Mucosa of rectum (tissue), 2 donors: ENCODE data around the gene ARHGEF4.

Source experiments
- H3K27ac ChIP-seq, 2 donors: one replicate each; pipeline ENCODE4 v1.7.0; 2013; ENCODE audit warnings: inconsistent platforms in 2 of 2, low read depth in 2 of 2, low read length in 2 of 2
- H3K27me3 ChIP-seq, 2 donors: one replicate each; pipeline ENCODE4 v1.7.0; 2013; ENCODE audit warnings: low read length in 2 of 2; ENCODE audit not compliant: control insufficient read depth in 2 of 2, insufficient read depth in 2 of 2
- H3K36me3 ChIP-seq, 2 donors: one replicate each; pipeline ENCODE4 v1.7.0; 2013; ENCODE audit warnings: low read length in 2 of 2; ENCODE audit not compliant: control insufficient read depth in 2 of 2, insufficient read depth in 2 of 2
- H3K4me1 ChIP-seq, 2 donors: one replicate each; pipeline ENCODE4 v1.7.0; 2013; ENCODE audit warnings: low read length in 2 of 2, mild to moderate bottlenecking in 1 of 2; ENCODE audit not compliant: control insufficient read depth in 2 of 2, insufficient read depth in 2 of 2
- H3K4me3 ChIP-seq, 2 donors: one replicate each; pipeline ENCODE4 v1.7.0; 2013; ENCODE audit warnings: low read length in 2 of 2
- H3K9ac ChIP-seq, 2 donors: one replicate each; pipeline ENCODE4 v1.7.0; 2013; ENCODE audit warnings: low read length in 2 of 2, low read depth in 1 of 2, mild to moderate bottlenecking in 1 of 2
- H3K9me3 ChIP-seq, 2 donors: one replicate each; pipeline ENCODE4 v1.7.0; 2013; ENCODE audit warnings: low read length in 2 of 2; ENCODE audit not compliant: control insufficient read depth in 2 of 2
- donor health status: healthy.
- donor health status: Normal muscosa, but diverticular disease.

Gene ARHGEF4, protein sequence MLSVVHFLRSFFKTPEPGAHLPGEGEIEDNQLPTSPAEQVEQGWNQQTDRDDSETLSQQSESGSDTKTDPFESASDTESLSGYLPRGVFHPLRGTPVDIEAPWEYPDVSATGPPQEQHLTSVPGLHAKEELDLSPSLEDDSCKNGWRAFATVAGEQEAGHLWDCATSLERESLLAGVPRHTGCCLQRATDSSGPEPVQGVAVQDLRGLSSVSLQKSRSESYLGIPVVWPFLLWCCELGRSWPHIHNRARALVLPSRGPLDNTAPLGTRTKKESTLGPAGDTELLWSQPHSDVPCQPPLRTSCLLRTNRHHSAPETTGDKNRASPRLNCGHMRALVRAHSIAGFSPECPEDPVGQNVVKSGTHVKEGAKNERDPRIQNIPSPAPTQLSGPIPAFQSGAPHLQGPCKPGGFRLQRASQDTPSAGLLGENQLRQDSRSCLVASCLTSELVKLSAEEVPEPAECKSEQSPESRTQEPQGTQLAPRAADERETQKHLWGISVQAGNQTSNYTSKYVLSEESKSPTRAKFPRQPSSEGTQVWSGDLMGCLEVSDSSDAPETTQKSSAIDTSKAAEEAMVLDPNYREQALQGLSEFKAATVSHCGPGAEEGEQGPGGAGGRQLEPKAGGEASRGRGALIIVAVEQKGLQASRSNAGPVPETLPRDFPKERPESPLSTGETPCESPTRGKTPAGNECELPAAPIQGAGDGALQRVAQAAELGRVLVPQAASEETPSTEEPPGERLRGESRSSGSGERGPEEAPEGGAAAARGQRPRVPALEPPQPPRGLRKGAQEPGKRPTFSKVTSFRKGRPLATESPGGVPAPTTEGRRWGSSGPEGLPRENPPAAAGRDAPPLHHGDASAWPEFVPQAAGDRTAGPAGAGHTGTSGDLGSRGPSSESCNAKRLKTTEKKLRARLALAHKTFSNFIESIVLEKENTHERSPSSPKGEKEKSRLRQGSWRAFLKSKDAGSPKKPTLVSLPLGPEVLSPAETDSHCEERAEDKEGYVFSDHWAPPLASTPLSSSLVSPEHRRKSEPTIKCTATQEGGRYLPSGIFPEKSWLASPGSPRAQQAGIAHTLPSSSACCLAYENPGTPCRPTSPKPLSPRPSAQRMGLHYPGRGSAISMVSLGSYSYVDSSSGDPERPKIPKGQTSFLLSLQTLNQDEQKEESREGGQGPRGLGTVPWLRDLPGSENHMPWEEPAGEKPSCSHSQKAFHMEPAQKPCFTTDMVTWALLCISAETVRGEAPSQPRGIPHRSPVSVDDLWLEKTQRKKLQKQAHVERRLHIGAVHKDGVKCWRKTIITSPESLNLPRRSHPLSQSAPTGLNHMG (N-terminal part only)

DNA sequence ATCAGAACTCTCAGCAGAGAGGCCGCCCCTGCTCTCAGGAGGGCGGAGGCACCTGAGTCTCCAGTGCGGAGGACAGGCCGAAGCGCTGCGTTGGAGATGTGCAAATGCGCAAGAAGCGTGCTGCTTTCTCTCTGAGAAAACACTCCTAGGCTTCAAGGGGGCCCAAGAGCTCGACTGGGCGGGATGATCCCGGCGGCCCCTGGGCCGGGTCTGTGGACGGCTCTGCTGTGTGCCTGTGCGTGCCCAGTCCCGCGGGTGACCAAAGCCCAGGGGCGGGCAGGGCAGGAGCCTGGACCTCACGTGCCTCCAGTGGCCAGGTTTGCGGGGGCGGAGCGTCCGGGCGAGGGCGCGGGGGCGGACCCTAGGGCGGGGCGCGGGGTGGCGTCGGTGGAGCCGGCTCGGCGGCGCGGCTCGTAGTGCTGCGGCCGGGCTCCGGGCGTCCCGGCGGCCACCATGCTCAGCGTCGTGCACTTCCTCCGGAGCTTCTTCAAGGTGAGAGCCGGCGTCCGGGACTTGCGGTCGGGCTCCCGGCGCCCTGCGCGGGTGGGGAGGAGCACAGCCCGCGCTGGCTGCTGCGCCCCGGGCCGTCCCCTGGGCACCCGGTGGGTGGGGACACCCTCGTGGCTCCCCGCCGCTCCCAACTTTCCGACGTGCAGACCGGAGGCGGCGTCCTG is at the start of gene ARHGEF4:
TSS of gene ARHGEF4 (plus strand) at position 414 of the 674 bp plus-strand sequence. CDS start at position 454, 40 bp downstream.
- Histone ChIP-seq H3K4me1 (peaks cover 0 to 2% of the 10 kb centered on the region in 2 donors), H3K27me3 (peaks cover 17 to 21% of the 10 kb centered on the region in 2 donors), H3K36me3 (no peaks in the 10 kb centered on the region), H3K27ac (no peak within 1 kb of the TSS), H3K4me3 (peak within 1 kb of the TSS in 1 of 2 donors; percentile 46), H3K9ac (no peak within 1 kb of the TSS), H3K9me3 (no peaks in the 10 kb centered on the region)

DNA sequence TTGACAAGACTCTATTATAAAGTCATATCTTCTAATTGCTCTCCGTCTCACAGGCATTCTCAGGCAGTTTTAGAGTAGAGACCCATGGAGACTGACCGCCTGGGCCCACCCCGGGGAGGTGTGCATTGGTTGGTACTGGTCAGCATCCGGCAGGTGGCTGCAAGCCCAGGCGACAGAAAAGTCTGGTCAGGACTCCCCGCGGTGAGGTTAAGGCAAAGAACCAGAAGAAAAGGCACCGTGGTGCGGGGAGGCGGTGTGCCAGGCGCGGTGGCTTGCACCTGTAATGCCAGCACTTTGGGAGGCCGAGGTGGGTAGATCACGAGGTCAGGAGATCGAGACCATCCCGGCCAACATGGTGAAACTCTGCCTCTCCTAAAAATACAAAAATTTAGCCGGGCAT is 48.9 kb upstream of the ARHGEF4 start:
- H3K36me3 ChIP-seq, result no peaks in the 10 kb centered on the region
- H3K27me3 ChIP-seq, result no peaks in the 10 kb centered on the region
- H3K27ac ChIP-seq, result no peak overlapping the region
- peaks cover 0 to 5% of the 10 kb centered on the region in 2 donors for H3K4me1 ChIP-seq
- no peaks in the 10 kb centered on the region for H3K9me3 ChIP-seq
- no peak overlapping the region for H3K9ac ChIP-seq
- no peak overlapping the region for H3K4me3 ChIP-seq

DNA sequence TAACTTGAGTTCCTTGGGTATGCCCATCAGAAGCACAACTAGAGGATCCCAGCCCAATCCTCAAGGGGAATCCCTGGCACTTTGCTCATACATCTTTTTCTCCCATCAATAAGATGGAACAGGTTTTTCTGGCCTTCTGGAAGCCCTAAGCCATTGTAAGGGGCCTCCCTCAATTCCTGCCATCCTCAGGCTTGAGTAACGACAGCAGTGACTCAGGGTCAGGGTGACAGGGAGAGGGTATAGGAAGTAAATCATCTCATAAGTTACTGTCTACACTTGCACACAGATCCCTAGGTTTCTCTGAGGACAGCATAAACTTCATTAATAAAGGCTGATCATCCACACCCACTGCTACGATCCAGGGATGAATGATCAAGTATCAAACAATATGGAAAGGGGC is 46.4 kb upstream of the ARHGEF4 start:
- Histone ChIP-seq H3K4me1 (peaks cover 0 to 5% of the 10 kb centered on the region in 2 donors), H3K27me3 (no peaks in the 10 kb centered on the region), H3K9me3 (no peaks in the 10 kb centered on the region), H3K36me3 (no peaks in the 10 kb centered on the region), H3K9ac (no peak overlapping the region), H3K4me3 (no peak overlapping the region), H3K27ac (no peak overlapping the region)

DNA sequence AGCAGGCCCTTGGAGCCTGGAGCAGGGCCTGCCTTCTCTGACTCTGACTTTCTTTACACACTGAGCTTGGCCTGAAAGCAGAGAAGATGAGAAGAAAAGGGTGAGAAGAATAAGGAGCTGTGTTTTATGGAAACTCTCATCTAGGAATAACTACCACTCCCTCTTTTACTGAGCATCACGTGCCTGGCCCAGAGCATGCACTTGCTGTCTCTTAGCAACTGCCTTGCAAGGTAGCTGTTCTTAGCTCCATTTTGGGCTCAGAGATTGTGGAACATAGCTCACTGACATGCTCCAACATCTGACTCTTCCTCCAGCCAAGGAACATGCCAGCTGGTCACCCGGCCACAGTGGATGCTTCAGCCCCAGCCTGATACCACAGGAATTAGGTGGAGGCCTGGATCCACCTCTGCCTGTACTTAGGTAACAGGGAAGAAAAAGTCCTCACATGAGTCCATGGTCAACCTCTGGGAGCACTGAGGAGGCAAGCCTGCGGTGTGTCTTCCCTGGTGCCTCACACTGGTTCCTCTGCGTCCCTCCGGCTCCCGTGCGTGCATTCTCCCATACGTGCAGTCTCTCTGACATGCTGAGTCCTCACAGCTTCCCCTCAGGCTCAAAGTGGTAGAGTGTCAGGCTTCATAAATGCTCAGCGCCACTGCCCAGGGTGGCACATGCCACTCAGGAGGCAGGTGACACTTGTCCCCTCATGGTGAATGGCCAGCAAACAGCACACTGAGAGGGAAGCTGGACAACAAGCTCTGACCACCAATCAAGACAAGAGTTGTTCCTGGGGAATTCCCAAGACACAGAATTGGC is 45.7 kb upstream of the ARHGEF4 start:
- Histone ChIP-seq H3K4me3 (no peak overlapping the region), H3K27ac (peak overlapping the region in 1 of 2 donors; percentile 23), H3K9ac (no peak overlapping the region), H3K9me3 (no peaks in the 10 kb centered on the region), H3K4me1 (peaks cover 0 to 5% of the 10 kb centered on the region in 2 donors), H3K36me3 (no peaks in the 10 kb centered on the region), H3K27me3 (no peaks in the 10 kb centered on the region)

DNA sequence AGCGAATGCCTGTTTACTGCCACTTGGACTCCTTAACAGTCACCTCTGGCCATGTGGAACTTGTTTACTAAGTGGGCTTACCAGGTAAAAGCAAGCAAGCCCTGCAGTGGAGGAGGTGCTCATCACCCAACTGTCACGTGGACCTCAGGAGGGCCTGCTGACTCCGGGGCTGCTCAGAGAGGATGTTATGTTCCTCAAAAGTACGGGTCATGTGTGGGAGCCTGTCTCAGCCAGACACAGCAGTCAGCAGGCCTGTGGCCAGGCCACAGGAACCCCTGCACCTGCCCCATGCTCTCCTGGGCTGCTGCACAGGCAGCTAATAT is 45.1 kb upstream of the ARHGEF4 start:
- no peaks in the 10 kb centered on the region for H3K36me3 ChIP-seq
- no peak overlapping the region for H3K27ac ChIP-seq
- no peaks in the 10 kb centered on the region for H3K27me3 ChIP-seq
- H3K4me3 ChIP-seq, result no peak overlapping the region
- no peaks in the 10 kb centered on the region for H3K9me3 ChIP-seq
- H3K4me1 ChIP-seq, result peaks cover 0 to 5% of the 10 kb centered on the region in 2 donors
- no peak overlapping the region for H3K9ac ChIP-seq

DNA sequence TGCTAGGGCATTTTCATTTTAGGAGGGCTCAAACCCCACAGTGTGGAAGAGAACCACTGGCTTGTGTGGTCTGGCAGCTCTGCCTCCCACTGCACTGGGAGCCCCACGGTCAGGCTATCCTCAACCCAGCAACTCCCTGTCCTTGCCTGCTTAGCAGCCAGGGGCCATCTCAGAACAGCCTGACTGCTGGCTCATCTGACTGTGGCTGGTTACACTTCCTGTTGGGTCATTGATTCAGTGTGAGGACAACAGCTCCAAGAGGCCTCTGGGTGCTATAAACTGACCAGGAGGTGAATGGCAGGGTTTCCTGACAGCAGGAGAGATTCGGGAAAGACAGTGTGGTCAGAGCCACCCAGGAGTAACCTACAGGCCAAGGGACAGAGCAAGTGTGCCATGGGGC is 41.3 kb upstream of the ARHGEF4 start:
- Histone ChIP-seq H3K9me3 (no peaks in the 10 kb centered on the region), H3K9ac (no peak overlapping the region), H3K27me3 (peaks cover 0 to 2% of the 10 kb centered on the region in 2 donors)

DNA sequence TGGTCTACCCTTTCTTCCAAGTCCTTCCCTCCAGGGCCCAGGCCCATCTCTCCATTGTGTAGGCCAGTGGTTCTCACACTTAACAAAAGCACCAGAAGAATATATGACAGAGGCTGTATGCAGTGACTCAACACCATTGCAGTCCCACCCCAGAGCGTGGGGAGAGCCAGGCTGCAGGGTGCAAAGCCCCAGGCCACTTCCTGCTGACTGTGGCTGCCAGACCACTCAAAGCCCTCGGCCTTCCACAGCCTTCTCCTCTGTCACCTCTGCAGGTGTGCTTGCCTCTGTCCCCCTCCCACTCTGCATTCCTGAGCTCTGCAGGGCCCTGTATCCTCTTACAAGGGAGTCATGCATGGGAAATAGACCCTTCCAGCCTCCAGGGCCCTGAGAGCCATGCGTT is 40.4 kb upstream of the ARHGEF4 start:
- H3K9ac ChIP-seq, result no peak overlapping the region
- no peak overlapping the region for H3K4me3 ChIP-seq
- no peaks in the 10 kb centered on the region for H3K36me3 ChIP-seq
- no peak overlapping the region for H3K27ac ChIP-seq
- no peaks in the 10 kb centered on the region for H3K9me3 ChIP-seq
- H3K4me1 ChIP-seq, result peaks cover 4 to 5% of the 10 kb centered on the region in 2 donors
- peaks cover 0 to 2% of the 10 kb centered on the region in 2 donors for H3K27me3 ChIP-seq

More for the DNA sequence above, 41.3 kb upstream of the ARHGEF4 start:
- no peak overlapping the region for H3K27ac ChIP-seq
- H3K36me3 ChIP-seq, result no peaks in the 10 kb centered on the region
- peaks cover 5 to 8% of the 10 kb centered on the region in 2 donors for H3K4me1 ChIP-seq
- no peak overlapping the region for H3K4me3 ChIP-seq

DNA sequence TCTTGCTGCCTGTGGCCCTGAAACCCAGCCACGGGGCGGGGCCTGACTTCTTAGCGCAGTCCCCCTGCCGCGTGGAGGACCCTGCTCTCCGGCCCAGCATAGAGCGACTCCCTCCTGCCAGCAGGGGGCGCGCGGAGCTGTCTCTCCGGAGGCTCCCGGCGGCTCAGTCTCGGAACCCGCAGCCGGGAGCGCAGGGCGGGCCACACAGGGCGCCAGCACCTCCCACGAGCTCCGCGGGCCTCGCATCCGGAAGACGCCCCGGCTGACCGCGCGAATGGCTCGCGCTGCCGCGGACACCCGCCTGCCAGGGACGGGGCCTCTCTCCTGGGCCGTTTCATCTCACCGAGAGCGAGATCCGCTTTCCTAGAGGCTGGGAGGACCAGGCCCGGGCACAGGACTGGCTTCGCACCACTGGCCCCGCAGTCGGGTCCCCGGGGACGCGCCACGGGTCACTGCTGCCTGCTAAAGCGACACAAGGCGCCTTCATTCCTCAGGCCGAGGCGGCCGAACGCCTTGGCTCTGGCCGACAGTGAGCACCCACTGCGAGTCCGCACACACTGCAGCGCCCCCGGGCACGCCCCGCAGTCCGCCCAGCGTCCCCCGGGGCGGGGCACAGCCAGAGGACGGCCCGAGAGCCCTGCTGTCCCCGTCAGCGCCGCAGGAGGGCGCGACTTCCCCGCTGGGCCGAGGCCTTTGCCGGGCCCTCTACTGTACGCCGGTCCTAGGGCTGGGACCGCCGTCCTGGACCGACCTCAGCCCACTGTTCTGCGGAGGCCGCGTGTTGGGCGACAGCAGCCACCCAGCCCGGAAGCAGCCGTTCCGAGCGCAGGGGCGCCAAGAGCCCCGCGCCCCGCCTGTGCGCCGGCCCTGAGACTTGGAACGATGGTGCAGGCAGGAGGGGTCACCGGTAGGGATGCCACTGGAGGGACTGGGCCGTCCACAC is 39.0 kb upstream of the ARHGEF4 start:
- H3K4me1 ChIP-seq, result peaks cover 3 to 5% of the 10 kb centered on the region in 2 donors
- H3K4me3 ChIP-seq, result peak overlapping the region; percentile 81 to 91
- H3K27ac ChIP-seq, result peak overlapping the region; percentile 88 to 92
- H3K36me3 ChIP-seq, result no peaks in the 10 kb centered on the region
- no peaks in the 10 kb centered on the region for H3K9me3 ChIP-seq
- peak overlapping the region; percentile 81 to 91 for H3K9ac ChIP-seq
- H3K27me3 ChIP-seq, result peaks cover 0 to 2% of the 10 kb centered on the region in 2 donors
